Camera-type eye (tissue), 1 donor: ENCODE measurements around the gene HIF1AN. TPM values are rescaled to one million over a fixed set of nuclear protein-coding genes. Genes with fewer than 3 reads are reported as not detected.

Experiments used
- total RNA-seq: library from RNA; depleted of rRNA; stranded (reverse); fragments of >200 nt; gene quantifications from one replicate; pipeline ENCODE4 v1.2.3, GENCODE V29; 2014

Gene HIF1AN
- 21.9 TPM for total RNA-seq

GRCh38 chr10:100535715-100536353 lies at the start of gene HIF1AN:
Gene HIF1AN, plus strand, starts transcription at chr10:100535943. Its CDS starts 16 bp downstream, at chr10:100535959.

GRCh38 chr10:100519311-100520051 lies 16.3 kb upstream of the HIF1AN start, which contains the start of gene SEC31B:
Gene SEC31B, minus strand, starts transcription at chr10:100519861. Its CDS starts 2,909 bp downstream, at chr10:100516952.

GRCh38 chr10:100529475-100530298 lies 6.1 kb upstream of the HIF1AN start, which contains the start of gene NDUFB8:
Gene NDUFB8, minus strand, starts transcription at chr10:100529871. Its CDS starts 20 bp downstream, at chr10:100529851.

Other genes starting within 250 kb of the HIF1AN start
- gene BLOC1S2, start 249.3 kb upstream of the HIF1AN start, total RNA-seq: 25.6 TPM
- 0.16 TPM for gene PKD2L1, start 205.7 kb upstream of the HIF1AN start, total RNA-seq
- 84.2 TPM for gene SCD, start 188.7 kb upstream of the HIF1AN start, total RNA-seq
- gene WNT8B, start 72.9 kb upstream of the HIF1AN start, total RNA-seq: 0.16 TPM
- 8.2 TPM for gene SEC31B, start 16.1 kb upstream of the HIF1AN start, total RNA-seq
- 108 TPM for gene NDUFB8, start 6.1 kb upstream of the HIF1AN start, total RNA-seq
- 5.2 TPM for gene PAX2, start 209.6 kb downstream of the HIF1AN start, total RNA-seq